Neural cell (in vitro differentiated cells): Measurements from ENCODE around the gene CNTNAP5. TPM values are rescaled to one million over a fixed set of nuclear protein-coding genes. Genes with fewer than 3 reads are reported as not detected.

Experiments used
- H2AFZ ChIP-seq: fragments of 200-600, 300-800 bp; sonication (generic), shearing (Covaris generic); 2 replicates; pipeline ENCODE4 v1.6.0; 2014; ENCODE audit warnings: low read depth, mild to moderate bottlenecking, antibody characterized with exemption, low read length, moderate library complexity
- H3F3A ChIP-seq: fragments of 200-600 bp; shearing (Covaris generic); 2 replicates; pipeline ENCODE4 v1.6.1; 2016; ENCODE audit warnings: mild to moderate bottlenecking, moderate library complexity, mixed read lengths, antibody characterized with exemption, low read length; ENCODE audit not compliant: insufficient read depth, poor library complexity, severe bottlenecking
- H3K27ac ChIP-seq: fragments of 200-600, 300-800 bp; sonication (generic), shearing (Covaris generic); 2 replicates; pipeline ENCODE4 v1.5.1; 2014; ENCODE audit warnings: mild to moderate bottlenecking, low read length, moderate library complexity
- H3K27me3 ChIP-seq: fragments of 300-800, 200-600 bp; sonication (generic), shearing (Covaris generic); 2 replicates; pipeline ENCODE4 v1.6.0; 2014; ENCODE audit warnings: mild to moderate bottlenecking, low read depth, low read length, moderate library complexity; ENCODE audit not compliant: insufficient read depth
- H3K36me3 ChIP-seq: fragments of 300-800, 200-600 bp; sonication (generic), shearing (Covaris generic); 2 replicates; pipeline ENCODE4 v1.5.1; 2014; ENCODE audit warnings: mild to moderate bottlenecking, antibody characterized with exemption, low read length, moderate library complexity; ENCODE audit not compliant: insufficient read depth
- H3K4me2 ChIP-seq: fragments of 300-800, 200-600 bp; sonication (generic), shearing (Covaris generic); 2 replicates; pipeline ENCODE4 v1.6.0; 2014; ENCODE audit warnings: mild to moderate bottlenecking, low read length
- H3K4me3 ChIP-seq: fragments of 300-800, 200-600 bp; sonication (generic), shearing (Covaris generic); 2 replicates; pipeline ENCODE4 v1.5.1; 2014; ENCODE audit warnings: mild to moderate bottlenecking, low read length, moderate library complexity
- H3K79me2 ChIP-seq: fragments of 200-600 bp; shearing (Covaris generic); replicated peaks from 2 replicates; pipeline ENCODE4 v1.6.0; 2014; ENCODE audit warnings: mild to moderate bottlenecking, low read length, moderate library complexity; ENCODE audit not compliant: insufficient read depth
- H3K9ac ChIP-seq: fragments of 300-800, 200-600 bp; sonication (generic), shearing (Covaris generic); 2 replicates; pipeline ENCODE4 v1.6.1; 2016; ENCODE audit warnings: mild to moderate bottlenecking, low read length, mixed read lengths
- H3K9me2 ChIP-seq: fragments of 200-600 bp; shearing (Covaris generic); 2 replicates; pipeline ENCODE4 v1.6.1; 2016; ENCODE audit warnings: mild to moderate bottlenecking, low read length, mixed read lengths; ENCODE audit not compliant: insufficient read depth
- H3K9me3 ChIP-seq: fragments of 200-600, 300-800 bp; sonication (generic), shearing (Covaris generic); 2 replicates; pipeline ENCODE4 v1.6.1; 2016; ENCODE audit warnings: mild to moderate bottlenecking, mixed run types, low read length, moderate library complexity, mixed read lengths
- H4K20me1 ChIP-seq: fragments of 200-600 bp; shearing (Covaris generic); 2 replicates; pipeline ENCODE4 v1.6.1; 2016; ENCODE audit warnings: mild to moderate bottlenecking, mixed run types; ENCODE audit not compliant: insufficient read depth
- EP300 ChIP-seq: fragments of 450-650 bp; conservative IDR thresholded peaks from 2 replicates; pipeline ENCODE4 v1.6.1; 2014; ENCODE audit warnings: antibody characterized with exemption, mild to moderate bottlenecking, moderate library complexity; ENCODE audit not compliant: poor library complexity, severe bottlenecking
- EZH2 ChIP-seq: fragments of 200-600, 300-800 bp; shearing (Covaris generic), sonication (generic); IDR thresholded peaks from 2 replicates; pipeline ENCODE4 v1.6.1; 2014; ENCODE audit warnings: antibody characterized with exemption, low read length, borderline replicate concordance, mild to moderate bottlenecking; ENCODE audit not compliant: insufficient read depth, poor library complexity, severe bottlenecking
- MXI1 ChIP-seq: fragments of 450-650 bp; conservative IDR thresholded peaks from 2 replicates; pipeline ENCODE4 v1.6.1; 2014; ENCODE audit warnings: antibody characterized with exemption, mild to moderate bottlenecking; ENCODE audit not compliant: poor library complexity, severe bottlenecking
- POLR2AphosphoS5 ChIP-seq: IDR thresholded peaks from 2 replicates; pipeline ENCODE4 v1.6.1; 2012
- RAD21 ChIP-seq: fragments of 450-650 bp; conservative IDR thresholded peaks from 2 replicates; pipeline ENCODE4 v1.6.1; 2014; ENCODE audit warnings: antibody characterized with exemption, mild to moderate bottlenecking, moderate library complexity
- SMC3 ChIP-seq: fragments of 450-650 bp; conservative IDR thresholded peaks from 2 replicates; pipeline ENCODE4 v1.6.1; 2014; ENCODE audit warnings: antibody characterized with exemption, mild to moderate bottlenecking, moderate library complexity; ENCODE audit not compliant: poor library complexity
- TAF1 ChIP-seq: IDR thresholded peaks from 2 replicates; pipeline ENCODE4 v1.6.1; 2012; ENCODE audit warnings: low read depth
- polyA plus RNA-seq: library from polyadenylated mRNA; depleted of rRNA; stranded (reverse); fragments of >200 nt; gene quantifications from 2 replicates; pipeline ENCODE4 v1.2.3, GENCODE V29; 2014
- TF ChIP-seq, protein P1 (sequence below): fragments of 450-650 bp; IDR thresholded peaks from 2 replicates; pipeline ENCODE4 v1.5.1; 2014; ENCODE audit warnings: antibody characterized with exemption, mild to moderate bottlenecking, moderate library complexity; ENCODE audit not compliant: poor library complexity, severe bottlenecking
- TF ChIP-seq, protein P2 (sequence below): IDR thresholded peaks from 2 replicates; pipeline ENCODE4 v1.6.1; 2012; ENCODE audit warnings: borderline replicate concordance

The CNTNAP5 gene
- polyA plus RNA-seq, 1 donor from 2014 or later = 19.3 TPM

DNA sequence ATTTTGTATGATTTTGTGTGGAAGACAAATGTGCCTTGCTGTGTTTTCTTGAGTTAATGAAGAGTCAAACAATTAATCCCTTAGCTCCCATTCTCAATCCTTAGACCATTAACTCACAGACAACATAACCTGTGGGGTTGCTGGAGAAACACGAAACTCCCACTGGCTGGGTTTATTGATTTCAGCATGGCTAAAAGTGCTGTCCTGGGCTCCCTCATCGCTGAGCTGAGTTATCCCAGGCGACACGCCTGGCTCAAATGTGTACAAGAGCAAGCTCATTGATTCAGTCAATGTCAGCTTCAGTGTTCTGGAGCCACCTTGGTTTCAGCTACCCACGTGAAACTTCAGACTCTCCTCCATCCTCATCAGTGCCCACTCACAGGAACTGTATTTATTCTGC lies 896.1 kb downstream of the CNTNAP5 start:
- H3K36me3 ChIP-seq = peaks cover 11% of the 10 kb centered on the region
- no peak overlapping the region for H3K4me2 ChIP-seq
- H3K4me3 ChIP-seq = no peak overlapping the region
- no peaks in the 10 kb centered on the region for H3K9me3 ChIP-seq
- no peak overlapping the region for H3K27ac ChIP-seq
- no peaks in the 10 kb centered on the region for H3F3A ChIP-seq
- no peak overlapping the region for H2AFZ ChIP-seq
- H3K9ac ChIP-seq = no peak overlapping the region
- H3K27me3 ChIP-seq = no peaks in the 10 kb centered on the region
- H4K20me1 ChIP-seq = no peaks in the 10 kb centered on the region
- no peak for TF ChIP-seq TAF1
- TF ChIP-seq EP300 = no peak
- no peak for TF ChIP-seq EZH2
- TF ChIP-seq, protein P1, sequence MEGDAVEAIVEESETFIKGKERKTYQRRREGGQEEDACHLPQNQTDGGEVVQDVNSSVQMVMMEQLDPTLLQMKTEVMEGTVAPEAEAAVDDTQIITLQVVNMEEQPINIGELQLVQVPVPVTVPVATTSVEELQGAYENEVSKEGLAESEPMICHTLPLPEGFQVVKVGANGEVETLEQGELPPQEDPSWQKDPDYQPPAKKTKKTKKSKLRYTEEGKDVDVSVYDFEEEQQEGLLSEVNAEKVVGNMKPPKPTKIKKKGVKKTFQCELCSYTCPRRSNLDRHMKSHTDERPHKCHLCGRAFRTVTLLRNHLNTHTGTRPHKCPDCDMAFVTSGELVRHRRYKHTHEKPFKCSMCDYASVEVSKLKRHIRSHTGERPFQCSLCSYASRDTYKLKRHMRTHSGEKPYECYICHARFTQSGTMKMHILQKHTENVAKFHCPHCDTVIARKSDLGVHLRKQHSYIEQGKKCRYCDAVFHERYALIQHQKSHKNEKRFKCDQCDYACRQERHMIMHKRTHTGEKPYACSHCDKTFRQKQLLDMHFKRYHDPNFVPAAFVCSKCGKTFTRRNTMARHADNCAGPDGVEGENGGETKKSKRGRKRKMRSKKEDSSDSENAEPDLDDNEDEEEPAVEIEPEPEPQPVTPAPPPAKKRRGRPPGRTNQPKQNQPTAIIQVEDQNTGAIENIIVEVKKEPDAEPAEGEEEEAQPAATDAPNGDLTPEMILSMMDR = no peak
- no peak for TF ChIP-seq MXI1
- TF ChIP-seq, protein P2, sequence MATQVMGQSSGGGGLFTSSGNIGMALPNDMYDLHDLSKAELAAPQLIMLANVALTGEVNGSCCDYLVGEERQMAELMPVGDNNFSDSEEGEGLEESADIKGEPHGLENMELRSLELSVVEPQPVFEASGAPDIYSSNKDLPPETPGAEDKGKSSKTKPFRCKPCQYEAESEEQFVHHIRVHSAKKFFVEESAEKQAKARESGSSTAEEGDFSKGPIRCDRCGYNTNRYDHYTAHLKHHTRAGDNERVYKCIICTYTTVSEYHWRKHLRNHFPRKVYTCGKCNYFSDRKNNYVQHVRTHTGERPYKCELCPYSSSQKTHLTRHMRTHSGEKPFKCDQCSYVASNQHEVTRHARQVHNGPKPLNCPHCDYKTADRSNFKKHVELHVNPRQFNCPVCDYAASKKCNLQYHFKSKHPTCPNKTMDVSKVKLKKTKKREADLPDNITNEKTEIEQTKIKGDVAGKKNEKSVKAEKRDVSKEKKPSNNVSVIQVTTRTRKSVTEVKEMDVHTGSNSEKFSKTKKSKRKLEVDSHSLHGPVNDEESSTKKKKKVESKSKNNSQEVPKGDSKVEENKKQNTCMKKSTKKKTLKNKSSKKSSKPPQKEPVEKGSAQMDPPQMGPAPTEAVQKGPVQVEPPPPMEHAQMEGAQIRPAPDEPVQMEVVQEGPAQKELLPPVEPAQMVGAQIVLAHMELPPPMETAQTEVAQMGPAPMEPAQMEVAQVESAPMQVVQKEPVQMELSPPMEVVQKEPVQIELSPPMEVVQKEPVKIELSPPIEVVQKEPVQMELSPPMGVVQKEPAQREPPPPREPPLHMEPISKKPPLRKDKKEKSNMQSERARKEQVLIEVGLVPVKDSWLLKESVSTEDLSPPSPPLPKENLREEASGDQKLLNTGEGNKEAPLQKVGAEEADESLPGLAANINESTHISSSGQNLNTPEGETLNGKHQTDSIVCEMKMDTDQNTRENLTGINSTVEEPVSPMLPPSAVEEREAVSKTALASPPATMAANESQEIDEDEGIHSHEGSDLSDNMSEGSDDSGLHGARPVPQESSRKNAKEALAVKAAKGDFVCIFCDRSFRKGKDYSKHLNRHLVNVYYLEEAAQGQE = no peak
- no peak for TF ChIP-seq RAD21
- no peak for TF ChIP-seq POLR2AphosphoS5
- TF ChIP-seq SMC3 = no peak
- H3K79me2 ChIP-seq = no peaks in the 10 kb centered on the region
- no peaks in the 10 kb centered on the region for H3K9me2 ChIP-seq

DNA sequence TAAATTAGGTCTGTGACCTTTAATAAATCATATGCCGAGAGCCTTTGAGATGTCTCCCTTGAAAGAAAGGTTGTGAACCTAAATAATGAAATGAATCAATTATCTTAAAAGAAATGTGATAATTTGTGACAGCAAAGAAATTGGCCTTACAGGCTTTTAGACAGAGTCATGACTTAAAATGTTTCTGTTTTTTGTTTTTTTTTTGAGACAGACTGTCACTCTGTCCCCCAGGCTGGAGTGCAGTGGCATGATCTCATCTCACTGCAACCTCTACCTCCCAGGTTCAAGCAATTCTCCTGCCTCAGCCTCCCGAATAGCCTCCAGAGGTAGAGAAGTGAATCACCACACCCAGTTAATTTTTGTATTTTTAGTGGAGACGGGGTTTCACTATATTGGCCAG lies 898.0 kb downstream of the CNTNAP5 start:
- Histone ChIP-seq H4K20me1 (no peaks in the 10 kb centered on the region), H3K79me2 (no peaks in the 10 kb centered on the region), H3K36me3 (peaks cover 7% of the 10 kb centered on the region), H3K9me2 (no peaks in the 10 kb centered on the region), H3K27me3 (no peaks in the 10 kb centered on the region), H2AFZ (no peak overlapping the region), H3F3A (no peaks in the 10 kb centered on the region), H3K9ac (no peak overlapping the region), H3K27ac (no peak overlapping the region), H3K9me3 (no peaks in the 10 kb centered on the region), H3K4me3 (no peak overlapping the region), H3K4me2 (no peak overlapping the region)
- no peak for TF ChIP-seq POLR2AphosphoS5
- TF ChIP-seq TAF1 = no peak
- TF ChIP-seq, protein P2 = no peak
- TF ChIP-seq EP300 = no peak
- no peak for TF ChIP-seq SMC3
- no peak for TF ChIP-seq EZH2
- no peak for TF ChIP-seq RAD21
- TF ChIP-seq MXI1 = no peak
- TF ChIP-seq, protein P1 = no peak
